GM13976 (cell line): ENCODE data around the gene H2AZ1.

Source experiments
- DNase-seq: peaks from one replicate; pipeline ENCODE4 v3.0.0; 2012; ENCODE audit warnings: low spot score
- CTCF ChIP-seq: IDR thresholded peaks from 2 replicates; pipeline ENCODE4 v1.5.1; 2012; ENCODE audit warnings: borderline replicate concordance, mild to moderate bottlenecking; ENCODE audit not compliant: insufficient read depth; ENCODE audit errors: extremely low read depth, missing control alignments, control extremely low read depth
- in situ Hi-C: fragments of 300-500 bp; cut with MboI; formaldehyde crosslinking; loops from one replicate; pipeline ENCODE4 v1.12.0; 2022; ENCODE audit warnings: low sequenced_read_pairs, mixed read lengths, inconsistent platforms; ENCODE audit not compliant: unreplicated experiment

The H2AZ1 gene

GRCh38 chr4:99949999-99950912 is at the start of gene H2AZ1:
TSS of gene H2AZ1 (minus strand) at chr4:99950275. CDS start at chr4:99950170, 105 bp downstream.
- no peak for TF ChIP-seq CTCF
- in situ Hi-C loops = no loop called here
- peak; percentile 97 for DNase-seq

- in situ Hi-C loops = no loop called here
- peak; percentile 25 for DNase-seq
- peak; percentile 13 for TF ChIP-seq CTCF
These were observed 48.2 kb upstream of the H2AZ1 start for GRCh38 chr4:99998062-99998867.

- in situ Hi-C loops = no loop called here
- TF ChIP-seq CTCF = no peak
These were observed 41.7 kb upstream of the H2AZ1 start for GRCh38 chr4:99991741-99992140.

GRCh38 chr4:99987681-99988080 is 37.6 kb upstream of the H2AZ1 start:
- in situ Hi-C loops = no loop called here
- no peak for TF ChIP-seq CTCF
- DNase-seq = no peak

More at GRCh38 chr4:99991741-99992140, 41.7 kb upstream of the H2AZ1 start:
- no peak for DNase-seq

- TF ChIP-seq CTCF = no peak
- in situ Hi-C loops = no loop called here
- DNase-seq = no peak
These were observed 36.7 kb upstream of the H2AZ1 start for GRCh38 chr4:99986792-99987191.

- TF ChIP-seq CTCF = no peak
- DNase-seq = no peak
- in situ Hi-C loops = no loop called here
These were observed 33.3 kb upstream of the H2AZ1 start for GRCh38 chr4:99983289-99983943.
